SIG-M5 (cell line): ENCODE measurements around the gene NAA11.

Source experiments
- DNase-seq: peaks from one replicate; lab custom pipeline; 2025; lab: John Stamatoyannopoulos, UW

NAA11 gene

GRCh38 chr4:79325864-79326328 lies at the start of gene NAA11:
Gene NAA11 (minus strand): TSS chr4:79326061. CDS start chr4:79325877, 184 bp downstream.
- DNase-seq: no peak

GRCh38 chr4:79370026-79370425 lies 44.2 kb upstream of the NAA11 start:
- no peak for DNase-seq

- DNase-seq: no peak
Observed at GRCh38 chr4:79367096-79367495, 41.2 kb upstream of the NAA11 start.

GRCh38 chr4:79366422-79366821 lies 40.6 kb upstream of the NAA11 start:
- DNase-seq: no peak

- no peak for DNase-seq
Observed at GRCh38 chr4:79364061-79364460, 38.2 kb upstream of the NAA11 start.

GRCh38 chr4:79362626-79363025 lies 36.8 kb upstream of the NAA11 start:
- no peak for DNase-seq

GRCh38 chr4:79360006-79360405 lies 34.1 kb upstream of the NAA11 start:
- DNase-seq: no peak

- DNase-seq: no peak
Observed at GRCh38 chr4:79358438-79358837, 32.6 kb upstream of the NAA11 start.

GRCh38 chr4:79357365-79357764 lies 31.5 kb upstream of the NAA11 start:
- DNase-seq: no peak

GRCh38 chr4:79353075-79353474 lies 27.2 kb upstream of the NAA11 start:
- DNase-seq: no peak

GRCh38 chr4:79348405-79348804 lies 22.5 kb upstream of the NAA11 start:
- no peak for DNase-seq

GRCh38 chr4:79341893-79342653 lies 16.2 kb upstream of the NAA11 start:
- no peak for DNase-seq

GRCh38 chr4:79340568-79340967 lies 14.7 kb upstream of the NAA11 start:
- DNase-seq: no peak

GRCh38 chr4:79338148-79338547 lies 12.3 kb upstream of the NAA11 start:
- no peak for DNase-seq

- no peak for DNase-seq
Observed at GRCh38 chr4:79334783-79335182, 8.9 kb upstream of the NAA11 start.

- DNase-seq: no peak
Observed at GRCh38 chr4:79334341-79334740, 8.5 kb upstream of the NAA11 start.

GRCh38 chr4:79331126-79331876 lies 5.4 kb upstream of the NAA11 start:
- no peak for DNase-seq

GRCh38 chr4:79330720-79331119 lies 4.9 kb upstream of the NAA11 start:
- DNase-seq: no peak

- DNase-seq: no peak
Observed at GRCh38 chr4:79325436-79325835, 425 bp downstream of the NAA11 start.

GRCh38 chr4:79319975-79320374 lies 5.9 kb downstream of the NAA11 start:
- no peak for DNase-seq

GRCh38 chr4:79317711-79318110 lies 8.2 kb downstream of the NAA11 start:
- no peak for DNase-seq

GRCh38 chr4:79315891-79316290 lies 10.0 kb downstream of the NAA11 start:
- no peak for DNase-seq

GRCh38 chr4:79311279-79311678 lies 14.6 kb downstream of the NAA11 start:
- no peak for DNase-seq
